GM12801 (cell line): ENCODE measurements around the gene SUCLG2.

ENCODE experiments used
- CTCF ChIP-seq: IDR thresholded peaks from one replicate; pipeline ENCODE4 v1.5.1; 2011; ENCODE audit warnings: control low read depth; ENCODE audit not compliant: insufficient read length; ENCODE audit errors: extremely low read depth

The SUCLG2 gene

GRCh38 chr3:67376416-67376815 is 278.0 kb downstream of the SUCLG2 start:
- no peak for TF ChIP-seq CTCF

- TF ChIP-seq CTCF, result no peak
Observed at GRCh38 chr3:67375976-67376375, 278.4 kb downstream of the SUCLG2 start.

- no peak for TF ChIP-seq CTCF
Observed at GRCh38 chr3:67362686-67363085, 291.7 kb downstream of the SUCLG2 start.

- TF ChIP-seq CTCF, result no peak
Observed at GRCh38 chr3:67361770-67362169, 292.6 kb downstream of the SUCLG2 start.

- TF ChIP-seq CTCF, result no peak
Observed at GRCh38 chr3:67361323-67361722, 293.1 kb downstream of the SUCLG2 start.

GRCh38 chr3:67357610-67358458 is 296.6 kb downstream of the SUCLG2 start:
- no peak for TF ChIP-seq CTCF

- no peak for TF ChIP-seq CTCF
Observed at GRCh38 chr3:67349551-67350174, 304.7 kb downstream of the SUCLG2 start.
